IMR-90 (cell line): ENCODE measurements around the gene ACOXL. TPM values are rescaled to one million over a fixed set of nuclear protein-coding genes. Genes with fewer than 3 reads are reported as not detected.

Source experiments
- ATAC-seq: fragments of 200-7000 bp; cut with Tn5 transposase; 2 replicates; pipeline ENCODE4 v1.9.1; 2020; ENCODE audit warnings: low read depth, mild to moderate bottlenecking, moderate library complexity
- BruUV-seq: library from RNA; stranded (reverse); fragments of 400-500 nt; replicated peaks from 2 replicates; lab custom pipeline; 2021; lab: Mats Ljungman, UMichigan
- CTCF ChIA-PET: fragments of 300-600 bp; formaldehyde crosslinking; extraction: SDS; loops from one replicate; lab custom pipeline; 2021; ENCODE audit warnings: antibody characterized with exemption; lab: Yijun Ruan, JAX
- POLR2A ChIA-PET: fragments of 300-600 bp; sonication (Branson Sonifier 250); formaldehyde crosslinking; loops from one replicate; lab custom pipeline; 2022; ENCODE audit warnings: antibody characterized with exemption; ENCODE audit not compliant: unreplicated experiment; lab: Charles Lee
- DNase-seq: peaks from one replicate; pipeline ENCODE4 v3.0.0; 2013
- H2AFZ ChIP-seq: replicated peaks from 2 replicates; pipeline ENCODE3; 2013; ENCODE audit warnings: low read length, mild to moderate bottlenecking; ENCODE audit not compliant: poor library complexity
- H2AK5ac ChIP-seq: 2 replicates; pipeline ENCODE4 v1.6.1; 2013; ENCODE audit warnings: low read depth, low read length, inconsistent platforms
- H2AK9ac ChIP-seq: replicated peaks from 2 replicates; pipeline ENCODE3; 2013; ENCODE audit warnings: mild to moderate bottlenecking, low read depth, low read length, moderate library complexity; ENCODE audit not compliant: poor library complexity
- H2BK120ac ChIP-seq: 2 replicates; pipeline ENCODE4 v1.6.1; 2013; ENCODE audit warnings: low read depth, low read length, inconsistent platforms
- H2BK15ac ChIP-seq: 3 replicates; pipeline ENCODE4 v1.6.1; 2013; ENCODE audit warnings: low read depth, low read length, inconsistent platforms
- H2BK20ac ChIP-seq: 2 replicates; pipeline ENCODE4 v1.6.1; 2013; ENCODE audit warnings: low read depth, mild to moderate bottlenecking, inconsistent platforms, low read length, moderate library complexity
- H2BK5ac ChIP-seq: 2 replicates; pipeline ENCODE4 v1.6.1; 2013; ENCODE audit warnings: mild to moderate bottlenecking, low read depth, low read length, inconsistent platforms; ENCODE audit not compliant: poor library complexity, severe bottlenecking
- H3K14ac ChIP-seq: replicated peaks from 2 replicates; pipeline ENCODE4 v1.6.1; 2013; ENCODE audit warnings: low read depth, low read length, inconsistent platforms
- H3K18ac ChIP-seq: 2 replicates; pipeline ENCODE4 v1.6.1; 2013; ENCODE audit warnings: low read depth, low read length, control low read depth
- H3K23ac ChIP-seq: 2 replicates; pipeline ENCODE4 v1.6.1; 2013; ENCODE audit warnings: low read depth, low read length, inconsistent platforms
- H3K27ac ChIP-seq: 2 replicates; pipeline ENCODE4 v1.5.1; 2013; ENCODE audit warnings: mild to moderate bottlenecking, control low read depth, low read length; ENCODE audit not compliant: insufficient read depth
- H3K27me3 ChIP-seq: 2 replicates; pipeline ENCODE4 v1.6.1; 2013; ENCODE audit warnings: low read length; ENCODE audit not compliant: control insufficient read depth, insufficient read depth
- H3K36me3 ChIP-seq: 2 replicates; pipeline ENCODE4 v1.6.1; 2013; ENCODE audit warnings: low read length, mixed read lengths; ENCODE audit not compliant: control insufficient read depth, insufficient read depth
- H3K4ac ChIP-seq: 2 replicates; pipeline ENCODE4 v1.6.1; 2013; ENCODE audit warnings: low read depth, low read length, inconsistent platforms
- H3K4me1 ChIP-seq: 2 replicates; pipeline ENCODE4 v1.6.1; 2013; ENCODE audit warnings: low read length, mixed read lengths; ENCODE audit not compliant: control insufficient read depth, insufficient read depth
- H3K4me2 ChIP-seq: 2 replicates; pipeline ENCODE4 v1.6.1; 2013; ENCODE audit warnings: low read depth, mild to moderate bottlenecking, control low read depth, low read length, moderate library complexity
- H3K4me3 ChIP-seq: 2 replicates; pipeline ENCODE4 v1.5.1; 2013; ENCODE audit warnings: low read depth, mild to moderate bottlenecking, control low read depth, low read length, moderate library complexity; ENCODE audit not compliant: insufficient read depth
- H3K56ac ChIP-seq: 2 replicates; pipeline ENCODE4 v1.6.1; 2013; ENCODE audit warnings: low read length, inconsistent platforms; ENCODE audit not compliant: insufficient read depth; ENCODE audit errors: extremely low read depth
- H3K79me1 ChIP-seq, 2 experiments: 2 replicates each; pipeline ENCODE4 v1.6.1; 2013; ENCODE audit warnings: low read length in 2 of 2, inconsistent platforms in 1 of 2, low read depth in 1 of 2
- H3K9ac ChIP-seq: 2 replicates; pipeline ENCODE4 v1.6.1; 2013; ENCODE audit warnings: low read depth, low read length, control low read depth
- H3K9me1 ChIP-seq: 2 replicates; pipeline ENCODE4 v1.6.1; 2013; ENCODE audit warnings: low read length, inconsistent platforms; ENCODE audit not compliant: insufficient read depth
- H3K9me3 ChIP-seq: 2 replicates; pipeline ENCODE4 v1.6.1; 2013; ENCODE audit warnings: low read length; ENCODE audit not compliant: control insufficient read depth, insufficient read depth
- H4K20me1 ChIP-seq: 2 replicates; pipeline ENCODE4 v1.6.1; 2013; ENCODE audit warnings: low read length, inconsistent platforms; ENCODE audit not compliant: insufficient read depth
- H4K5ac ChIP-seq: 2 replicates; pipeline ENCODE4 v1.6.1; 2013; ENCODE audit warnings: mild to moderate bottlenecking, low read depth, low read length, control low read depth
- H4K8ac ChIP-seq, 2 experiments: 2 replicates each; pipeline ENCODE4 v1.6.1; 2013; ENCODE audit warnings: low read depth in 2 of 2, low read length in 2 of 2, control low read depth in 1 of 2, inconsistent platforms in 1 of 2
- H4K91ac ChIP-seq: 2 replicates; pipeline ENCODE4 v1.6.1; 2013; ENCODE audit warnings: low read depth, low read length, inconsistent platforms; ENCODE audit not compliant: insufficient read depth
- BHLHE40 ChIP-seq: fragments of 150-350 bp; IDR thresholded peaks from 2 replicates; pipeline ENCODE4 v1.6.1; 2016; ENCODE audit warnings: mild to moderate bottlenecking, low read depth, low read length
- MAZ ChIP-seq: IDR thresholded peaks from 2 replicates; pipeline ENCODE4 v1.6.1; 2012; ENCODE audit warnings: low read depth, mild to moderate bottlenecking, low read length, improper control_type of control experiment, moderate library complexity, borderline replicate concordance
- MXI1 ChIP-seq: IDR thresholded peaks from 2 replicates; pipeline ENCODE4 v1.6.1; 2012; ENCODE audit warnings: low read depth, mild to moderate bottlenecking, low read length, moderate library complexity, borderline replicate concordance
- NFE2L2 ChIP-seq: fragments of 150-350 bp; IDR thresholded peaks from 2 replicates; pipeline ENCODE4 v1.6.1; 2016; ENCODE audit warnings: low read depth, mild to moderate bottlenecking, low read length
- POLR2A ChIP-seq: IDR thresholded peaks from 2 replicates; pipeline ENCODE4 v1.6.1; 2012; ENCODE audit warnings: mild to moderate bottlenecking, low read depth, low read length
- RCOR1 ChIP-seq: IDR thresholded peaks from 2 replicates; pipeline ENCODE4 v1.6.1; 2012; ENCODE audit warnings: mild to moderate bottlenecking, low read length, improper control_type of control experiment; ENCODE audit not compliant: insufficient replicate concordance
- SMC3 ChIP-seq: fragments of 150-350 bp; IDR thresholded peaks from 2 replicates; pipeline ENCODE4 v1.6.1; 2016; ENCODE audit warnings: low read depth, mild to moderate bottlenecking, antibody characterized with exemption, low read length, moderate library complexity
- WGBS, 2 experiments: methylation state at CpG; one replicate each; pipeline versions ENCODE4 v1.1.5 to v1.1.7; 2013; ENCODE audit warnings: missing lambda C conversion rate in 2 of 2; ENCODE audit not compliant: insufficient read length in 1 of 2; ENCODE audit errors: extremely low coverage in 2 of 2; 5-methylcytosine and 5-hydroxymethylcytosine counted together
- dilution Hi-C: fragments of 300-500 bp; cut with HindIII; formaldehyde crosslinking; loops from one replicate; pipeline ENCODE4 v1.14.3; 2018; ENCODE audit warnings: low sequenced_read_pairs; ENCODE audit not compliant: unreplicated experiment
- in situ Hi-C: fragments of 300-500 bp; cut with MboI; formaldehyde crosslinking; loops from 3 replicates; pipeline ENCODE4 v1.14.3; 2019; ENCODE audit warnings: low sequenced_read_pairs, inconsistent platforms, mixed read lengths
- intact Hi-C: fragments of 100-400 bp; cut with micrococcal nuclease; formaldehyde crosslinking; loops from 2 replicates; pipeline ENCODE4 v1.10.0; 2022
- polyA plus RNA-seq, 3 experiments: library from polyadenylated mRNA; depleted of rRNA; stranded (reverse); fragments of >200 nt; gene quantifications; 2 replicates each; pipeline ENCODE4 v1.2.3, GENCODE V29; 2012; ENCODE audit warnings: low replicate concordance in 1 of 3
- total RNA-seq: library from RNA; depleted of rRNA; stranded (reverse); fragments of >200 nt; gene quantifications from 2 replicates; pipeline ENCODE4 v1.2.3, GENCODE V29; 2012

The ACOXL gene
- total and polyA plus RNA-seq, 2 of the 4 experiments (the other 2 are of a cell fraction): not detected

DNA sequence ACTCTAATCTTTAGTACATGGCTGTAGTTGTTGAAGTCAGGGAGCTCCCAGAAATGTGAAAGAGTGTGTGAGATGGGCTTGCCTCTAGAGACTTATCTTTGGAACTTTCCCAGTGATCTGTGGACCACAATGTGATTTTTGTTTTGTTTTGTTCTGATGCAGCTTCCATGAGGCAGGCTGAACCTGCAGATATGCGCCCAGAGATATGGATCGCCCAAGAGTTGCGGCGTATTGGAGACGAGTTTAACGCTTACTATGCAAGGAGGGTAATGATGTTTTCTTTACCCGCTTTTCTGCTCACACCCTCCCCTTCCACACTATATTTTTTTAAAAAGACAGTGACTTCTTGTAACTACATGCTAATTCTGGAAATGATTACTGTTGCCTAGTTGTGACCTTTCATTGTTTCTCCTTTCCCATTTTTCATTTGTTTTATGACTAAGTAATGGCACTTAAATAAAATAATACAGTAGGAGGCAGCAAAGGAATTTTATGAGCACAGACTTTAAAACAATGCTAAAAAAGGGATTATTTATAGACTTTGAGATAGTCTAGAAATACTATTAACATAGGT is 417.6 kb downstream of the ACOXL start:
- ChIA-PET POLR2A (no interaction called here), CTCF (interaction anchor here (0.6 kb wide), 1 partner anchor 20 kb away, joined by 6 read pairs; no protein-coding TSS in a partner anchor)
- in situ Hi-C loops: no loop called here

More for the DNA sequence above, 417.6 kb downstream of the ACOXL start:
- H3K36me3 ChIP-seq: peaks cover 7% of the 10 kb centered on the region
- no peaks in the 10 kb centered on the region for H3K4me1 ChIP-seq
- no CpG with 5 or more reads among the region's 7 CpGs for WGBS, 2 experiments
- DNase-seq (no peak), ATAC-seq (no peak)
- H3K79me1 ChIP-seq: no peaks in the 10 kb centered on the region
- no peak overlapping the region for H4K8ac ChIP-seq
- no peak overlapping the region for H2AFZ ChIP-seq
- H3K56ac ChIP-seq: no peak overlapping the region
- no peak overlapping the region for H2AK5ac ChIP-seq
- no peak overlapping the region for H2BK120ac ChIP-seq
- no peak overlapping the region for H2BK5ac ChIP-seq
- TF ChIP-seq MXI1: no peak
- TF ChIP-seq POLR2A: no peak
- TF ChIP-seq BHLHE40: no peak
- no peak for TF ChIP-seq SMC3
- TF ChIP-seq RCOR1: no peak
- TF ChIP-seq NFE2L2: no peak
- no peak for TF ChIP-seq MAZ
- H3K9me1 ChIP-seq: no peaks in the 10 kb centered on the region
- H3K23ac ChIP-seq: no peak overlapping the region
- no peak overlapping the region for H3K4me2 ChIP-seq
- no peak overlapping the region for H3K18ac ChIP-seq
- H3K27ac ChIP-seq: no peak overlapping the region
- H4K20me1 ChIP-seq: no peaks in the 10 kb centered on the region
- H4K5ac ChIP-seq: no peak overlapping the region
- H3K9me3 ChIP-seq: no peaks in the 10 kb centered on the region
- dilution Hi-C loops: no loop called here
- intact Hi-C loops: loop anchor here (5.0 kb wide), 1 partner anchor 57 kb away; no protein-coding TSS in a partner anchor
- no peak overlapping the region for H4K91ac ChIP-seq
- H3K4me3 ChIP-seq: no peak overlapping the region
- no peak overlapping the region for H2BK15ac ChIP-seq
- no peak overlapping the region for H2BK20ac ChIP-seq
- H3K4ac ChIP-seq: no peak overlapping the region
- no TSS peak for BruUV-seq
- no peak overlapping the region for H3K14ac ChIP-seq
- H3K9ac ChIP-seq: no peak overlapping the region
- no peaks in the 10 kb centered on the region for H3K27me3 ChIP-seq
- no peak overlapping the region for H2AK9ac ChIP-seq
